GM18951 (cell line): Measurements from ENCODE around the gene SPOCD1.

Source experiments
- POLR2A ChIP-seq: IDR thresholded peaks from 4 replicates; pipeline ENCODE4 v1.6.1; 2011; ENCODE audit warnings: mild to moderate bottlenecking; ENCODE audit not compliant: insufficient read length, insufficient read depth; ENCODE audit errors: extremely low read depth
- in situ Hi-C: fragments of 300-500 bp; cut with MboI; formaldehyde crosslinking; loops from one replicate; pipeline ENCODE4 v1.12.0; 2022; ENCODE audit warnings: low sequenced_read_pairs, mixed read lengths, inconsistent platforms; ENCODE audit not compliant: unreplicated experiment

The SPOCD1 gene

DNA sequence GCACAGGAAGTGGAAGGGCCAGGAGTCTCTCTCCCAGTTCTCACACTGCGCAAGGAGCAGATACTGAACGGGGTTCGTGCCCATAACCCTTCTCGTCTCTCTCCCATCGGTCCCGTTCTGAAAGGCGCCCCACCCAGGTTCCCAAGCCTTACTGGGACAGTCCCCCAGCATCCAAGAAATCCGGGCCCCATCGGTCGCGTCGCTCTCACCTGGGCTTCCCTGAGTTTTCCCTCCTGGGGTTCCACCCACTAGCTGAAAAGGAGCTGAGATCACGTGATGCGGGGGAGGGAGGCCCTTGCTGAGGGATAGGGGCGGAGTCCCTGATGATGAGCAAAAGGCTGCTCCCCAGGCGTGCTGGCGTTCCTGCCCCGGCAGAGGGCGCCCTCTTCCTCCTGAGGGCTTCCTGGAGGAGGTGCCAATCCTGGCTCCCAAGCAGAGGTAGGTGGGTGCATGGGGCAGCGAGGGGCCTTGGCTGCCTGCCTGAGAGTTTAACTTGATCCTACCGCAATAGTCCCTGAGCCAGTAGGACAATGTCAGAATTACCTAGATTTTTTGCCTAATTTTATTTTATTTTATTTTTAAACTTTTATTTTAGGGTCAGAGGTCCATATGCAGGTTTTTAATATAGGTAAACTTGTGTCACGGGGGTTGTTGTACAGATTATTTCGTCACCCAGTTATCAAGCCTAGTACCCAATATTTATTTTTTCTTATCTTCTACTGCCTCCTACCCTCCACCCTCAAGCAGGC is at the start of gene SPOCD1:
Gene SPOCD1 (minus strand): TSS at position 271 of the 749 bp plus-strand sequence. CDS start 689 bp downstream, outside the sequence.
- no peak for TF ChIP-seq POLR2A
- in situ Hi-C loops, result no loop called here

DNA sequence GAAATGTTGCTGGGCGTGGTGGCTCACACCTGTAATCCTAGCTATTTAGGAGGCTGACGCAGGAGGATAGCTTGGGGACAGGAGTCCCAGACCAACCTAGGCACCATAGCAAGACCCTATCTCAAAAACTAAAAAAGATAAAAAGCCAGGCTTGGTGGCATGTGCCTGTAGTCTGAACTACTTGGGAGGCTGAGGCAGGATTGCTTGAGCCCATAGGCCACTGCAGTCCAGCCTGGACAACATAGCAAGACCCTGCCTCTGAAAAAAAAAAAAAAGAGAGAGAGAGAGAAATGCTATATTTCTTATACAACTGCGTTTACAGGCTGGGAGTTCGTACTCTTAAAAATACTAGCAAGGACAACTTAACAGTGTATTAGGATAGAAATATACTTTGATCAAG is 46.2 kb upstream of the SPOCD1 start:
- TF ChIP-seq POLR2A, result no peak

GRCh38 chr1:31861346-31861745 is 45.5 kb upstream of the SPOCD1 start:
- no peak for TF ChIP-seq POLR2A
- in situ Hi-C loops, result no loop called here

More for the DNA sequence above, 46.2 kb upstream of the SPOCD1 start:
- in situ Hi-C loops, result no loop called here

DNA sequence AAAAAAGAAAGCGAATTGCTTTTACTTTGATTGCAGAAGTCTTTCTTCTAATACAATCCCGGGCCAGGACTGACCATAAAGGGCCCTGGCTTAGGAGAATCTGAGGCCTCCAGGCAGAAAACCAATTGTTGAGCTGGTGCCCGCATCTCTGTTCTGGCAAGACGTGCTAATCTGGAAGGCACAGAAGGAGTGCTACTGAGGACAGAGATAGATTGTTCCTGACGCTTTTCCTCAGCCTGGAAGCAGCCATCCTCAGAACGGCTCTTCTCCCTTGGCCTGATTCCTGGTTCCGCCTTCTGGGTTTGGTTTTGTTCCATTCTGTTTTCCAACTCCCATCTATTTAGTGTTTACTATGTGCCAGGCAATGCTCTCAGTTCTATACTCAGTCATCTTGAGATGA is 44.8 kb upstream of the SPOCD1 start:
- TF ChIP-seq POLR2A, result no peak
- in situ Hi-C loops, result no loop called here

DNA sequence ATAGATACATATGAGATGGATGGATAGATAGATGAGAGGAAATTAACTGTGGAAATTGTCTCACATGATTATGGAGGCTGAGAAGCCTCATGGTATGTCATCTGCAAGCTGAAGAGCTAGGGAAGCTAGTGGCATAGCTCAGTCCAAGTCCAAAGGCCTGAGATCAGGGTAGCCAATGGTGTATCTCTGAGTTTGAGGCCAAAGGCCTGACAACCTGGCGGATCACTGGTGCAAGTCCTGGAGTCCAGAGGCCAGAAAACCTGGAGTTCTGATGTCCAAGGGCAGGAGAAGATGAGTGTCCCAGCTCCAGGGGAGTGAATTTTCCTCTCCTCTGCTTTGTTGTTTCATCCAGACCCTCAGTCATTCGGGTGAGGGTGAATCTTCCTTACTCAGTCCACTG is 43.9 kb upstream of the SPOCD1 start:
- in situ Hi-C loops, result no loop called here
- no peak for TF ChIP-seq POLR2A

- in situ Hi-C loops, result no loop called here
- no peak for TF ChIP-seq POLR2A
Observed at GRCh38 chr1:31859044-31859443, 43.2 kb upstream of the SPOCD1 start.

DNA sequence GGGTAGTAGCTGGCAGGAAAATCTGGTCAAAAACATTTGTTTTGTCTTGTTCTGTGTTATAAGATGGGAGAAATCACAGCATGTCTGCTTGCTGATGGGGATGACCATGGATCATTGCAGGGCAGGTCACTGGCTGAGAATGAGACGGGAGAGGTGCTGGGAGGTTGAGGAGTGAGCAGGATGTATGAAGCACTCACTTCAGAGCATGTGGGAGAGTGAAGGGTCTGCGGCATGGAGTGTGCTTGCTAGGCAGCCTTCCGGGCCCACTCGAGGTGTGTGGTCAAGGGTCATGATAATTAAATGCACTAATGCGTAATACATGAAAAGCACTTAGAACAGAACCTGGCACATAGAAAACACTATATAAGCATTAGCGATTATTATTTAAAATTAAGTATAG is 42.0 kb upstream of the SPOCD1 start:
- no peak for TF ChIP-seq POLR2A
- in situ Hi-C loops, result no loop called here

- in situ Hi-C loops, result no loop called here
- TF ChIP-seq POLR2A, result no peak
Observed at GRCh38 chr1:31856140-31856539, 40.3 kb upstream of the SPOCD1 start.

GRCh38 chr1:31855038-31855845 is 39.4 kb upstream of the SPOCD1 start:
- in situ Hi-C loops, result no loop called here
- TF ChIP-seq POLR2A, result no peak

DNA sequence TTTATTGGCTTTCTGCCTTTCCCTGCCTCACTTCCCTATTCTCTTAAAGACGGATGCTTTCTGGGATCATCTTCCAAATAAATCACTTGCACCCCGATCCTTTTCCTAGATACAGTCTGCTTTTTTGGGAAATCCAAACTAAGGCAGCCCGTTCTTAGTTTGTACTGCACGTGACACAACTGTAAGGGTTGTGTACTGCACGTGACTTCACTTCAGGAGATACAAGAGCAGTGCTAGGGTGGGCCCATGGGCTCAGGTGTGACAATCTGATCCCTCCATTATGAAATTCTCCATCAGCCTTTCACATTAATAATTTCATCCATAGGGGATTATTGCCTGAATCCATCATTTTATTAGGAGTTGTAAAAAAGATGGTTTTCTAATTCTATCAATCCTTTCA is 33.8 kb upstream of the SPOCD1 start:
- in situ Hi-C loops, result no loop called here
- TF ChIP-seq POLR2A, result no peak

DNA sequence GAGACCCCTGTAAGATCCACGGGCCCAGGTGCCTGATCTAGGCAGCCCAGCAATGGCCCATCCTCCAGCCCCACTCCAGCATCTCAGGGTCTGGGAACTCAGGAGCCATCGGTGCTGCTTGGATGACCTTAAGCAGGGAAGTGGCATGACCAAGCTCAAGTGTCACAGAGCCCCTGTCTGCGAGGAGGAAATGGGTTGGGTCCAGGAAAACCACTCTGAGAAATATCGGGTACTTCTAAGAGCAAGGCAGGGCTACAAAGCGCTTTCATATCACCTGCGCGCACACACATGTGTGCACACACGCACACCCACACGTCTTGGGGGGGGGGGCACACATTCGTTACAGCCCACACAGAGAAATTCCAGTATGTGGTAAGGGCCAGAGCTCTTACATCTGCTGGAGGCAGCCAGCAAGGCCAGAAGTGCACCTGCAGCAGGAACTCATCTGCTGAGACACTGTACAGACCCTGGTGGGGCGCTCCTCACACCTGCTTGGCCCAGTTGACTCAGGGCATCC is 32.6 kb upstream of the SPOCD1 start:
- TF ChIP-seq POLR2A, result no peak
- in situ Hi-C loops, result no loop called here

- in situ Hi-C loops, result no loop called here
- TF ChIP-seq POLR2A, result no peak
Observed at GRCh38 chr1:31846484-31846883, 30.7 kb upstream of the SPOCD1 start.

DNA sequence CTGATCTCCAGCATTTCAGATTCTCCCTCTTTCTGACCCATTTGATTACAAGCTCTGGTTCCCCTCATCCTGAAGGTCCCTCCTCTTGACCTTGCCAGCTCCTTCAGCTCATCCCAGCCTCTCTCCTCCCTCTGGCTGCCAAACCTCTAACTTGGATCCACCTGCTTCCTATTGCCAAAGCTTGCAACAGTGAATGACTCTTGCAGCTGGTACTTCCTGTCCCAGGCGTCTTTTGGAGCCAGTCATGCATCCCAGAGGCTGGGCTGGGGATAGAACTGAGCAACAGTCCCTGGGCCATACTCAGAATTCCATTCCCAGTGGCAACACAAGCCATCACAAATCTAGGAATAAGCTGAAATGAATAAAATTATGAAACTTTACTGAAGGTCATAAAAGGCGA is 27.7 kb upstream of the SPOCD1 start:
- no peak for TF ChIP-seq POLR2A
- in situ Hi-C loops, result no loop called here
